Thyroid gland (tissue), 4 donors: ENCODE data around the gene KRTAP19-4. TPM values are rescaled to one million over a fixed set of nuclear protein-coding genes. Genes with fewer than 3 reads are reported as not detected.

Experiments used
- DNase-seq, 2 donors: peaks; one replicate each; pipeline ENCODE4 v3.0.0-alpha.2; 2019
- H3K27ac ChIP-seq, 3 donors: fragments of 200-600 bp; sonication (generic); 1 replicate in 2 of 3; 2 replicates in 1 of 3; pipeline ENCODE4 v1.5.1; 2016 to 2019; ENCODE audit warnings: mild to moderate bottlenecking in 1 of 3, moderate library complexity in 1 of 3
- H3K27me3 ChIP-seq: fragments of 200-600 bp; sonication (generic); one replicate; pipeline ENCODE4 v1.5.1; 2019
- H3K36me3 ChIP-seq, 2 donors: fragments of 200-600 bp; sonication (generic); one replicate each; pipeline ENCODE4 v1.5.1; 2016 to 2019
- H3K4me1 ChIP-seq, 2 donors: fragments of 200-600 bp; sonication (generic); one replicate each; pipeline ENCODE4 v1.5.1; 2017 to 2019
- H3K4me3 ChIP-seq, 3 donors: fragments of 200-600 bp; sonication (generic); replicated peaks in 1 of 3; 1 replicate in 2 of 3; 2 replicates in 1 of 3; pipeline ENCODE4 v1.5.1; 2016; ENCODE audit warnings: mild to moderate bottlenecking in 1 of 3
- H3K9me3 ChIP-seq: fragments of 200-600 bp; sonication (generic); one replicate; pipeline ENCODE4 v1.5.1; 2017
- CTCF ChIP-seq, 6 experiments: fragments of 200-600 bp in 3 of 6; fragments of 450-650 bp in 3 of 6; sonication (generic) in 3 of 6; IDR thresholded peaks; one replicate each; pipeline ENCODE4 v1.5.1; 2016 to 2019; ENCODE audit warnings: antibody characterized with exemption in 6 of 6, mild to moderate bottlenecking in 2 of 6, inconsistent platforms in 1 of 6, moderate library complexity in 1 of 6
- POLR2A ChIP-seq, 2 donors: fragments of 450-650 bp; IDR thresholded peaks; one replicate each; pipeline ENCODE4 v1.6.1; 2017; ENCODE audit warnings: antibody characterized with exemption in 2 of 2, mild to moderate bottlenecking in 2 of 2, moderate library complexity in 1 of 2
- WGBS, 2 donors: methylation state at CpG; one replicate each; pipeline ENCODE4 v1.1.5; 2017; 5-methylcytosine and 5-hydroxymethylcytosine counted together
- intact Hi-C: fragments of 100-400 bp; cut with DNase I; formaldehyde crosslinking; loops from one replicate; pipeline ENCODE4 v1.15.1; 2023
- small RNA-seq: library from RNA; depleted of rRNA; stranded (forward); fragments of <200 nt; gene quantifications from one replicate; pipeline ENCODE3, GENCODE V24; 2016
- total RNA-seq, 4 donors: library from RNA; depleted of rRNA; stranded (reverse); fragments of >200 nt; gene quantifications; one replicate each; pipeline ENCODE4 v1.2.3, GENCODE V29; 2016

The KRTAP19-4 gene
- total RNA-seq, 4 donors from 2014 or later: not detected

- no peaks in the 10 kb centered on the region for H3K27me3 ChIP-seq
- TF ChIP-seq POLR2A (IDR thresholded peaks at IDR 0.05) (no peak), CTCF (IDR thresholded peaks at IDR 0.05) (peak in 1 of 6 experiments; percentile 51)
- WGBS, 2 donors: 34 to 39% methylated on average over 3 of the region's 3 CpGs
- H3K4me3 ChIP-seq: no peak overlapping the region
- H3K36me3 ChIP-seq: no peaks in the 10 kb centered on the region
- intact Hi-C loops: no loop called here
- no peak for DNase-seq
- H3K27ac ChIP-seq: no peak overlapping the region
- no peaks in the 10 kb centered on the region for H3K9me3 ChIP-seq
- no peaks in the 10 kb centered on the region for H3K4me1 ChIP-seq
These were observed 33.3 kb downstream of the KRTAP19-4 start for GRCh38 chr21:30463713-30464112.

GRCh38 chr21:30448514-30448913 is 48.5 kb downstream of the KRTAP19-4 start:
- 92 to 93% methylated on average over 3 of the region's 3 CpGs for WGBS, 2 donors
- no peak for TF ChIP-seq POLR2A (IDR thresholded peaks at IDR 0.05)
- no peak for TF ChIP-seq CTCF (IDR thresholded peaks at IDR 0.05)
- H3K4me1 ChIP-seq: no peaks in the 10 kb centered on the region
- no peak overlapping the region for H3K27ac ChIP-seq
- intact Hi-C loops: no loop called here
- H3K27me3 ChIP-seq: no peaks in the 10 kb centered on the region
- no peak overlapping the region for H3K4me3 ChIP-seq
- H3K36me3 ChIP-seq: no peaks in the 10 kb centered on the region
- no peaks in the 10 kb centered on the region for H3K9me3 ChIP-seq
- no peak for DNase-seq

GRCh38 chr21:30447056-30447455 is 49.9 kb downstream of the KRTAP19-4 start:
- TF ChIP-seq POLR2A (IDR thresholded peaks at IDR 0.05) (no peak), CTCF (IDR thresholded peaks at IDR 0.05) (no peak)
- no peak for DNase-seq
- Histone ChIP-seq H3K9me3 (no peaks in the 10 kb centered on the region), H3K4me1 (no peaks in the 10 kb centered on the region), H3K4me3 (no peak overlapping the region), H3K27ac (no peak overlapping the region), H3K27me3 (no peaks in the 10 kb centered on the region), H3K36me3 (no peaks in the 10 kb centered on the region)
- 43 to 44% methylated on average over 4 of the region's 4 CpGs for WGBS, 2 donors
- intact Hi-C loops: no loop called here

Small RNAs within 50 kb of the gene (small RNA-seq; reads per million reads assigned to genes)
- not detected for gene AP000567.1
- gene KRTAP19-10P: not detected
- not detected for gene KRTAP19-11P
- not detected for gene KRTAP19-9P

Other genes starting within 250 kb of the KRTAP19-4 start
- not detected for gene KRTAP24-1, start 214.2 kb downstream of the KRTAP19-4 start, total RNA-seq
- gene KRTAP25-1, start 207.7 kb downstream of the KRTAP19-4 start, total RNA-seq: not detected
- gene KRTAP26-1, start 176.8 kb downstream of the KRTAP19-4 start, total RNA-seq: not detected
- not detected for gene KRTAP27-1, start 159.5 kb downstream of the KRTAP19-4 start, total RNA-seq
- not detected for gene KRTAP23-1, start 148.6 kb downstream of the KRTAP19-4 start, total RNA-seq
- not detected for gene KRTAP13-2, start 124.9 kb downstream of the KRTAP19-4 start, total RNA-seq
- not detected for gene KRTAP13-1, start 101.1 kb downstream of the KRTAP19-4 start, total RNA-seq
- gene KRTAP13-3, start 71.2 kb downstream of the KRTAP19-4 start, total RNA-seq: not detected
- gene KRTAP13-4, start 66.9 kb downstream of the KRTAP19-4 start, total RNA-seq: not detected
- not detected for gene KRTAP15-1, start 56.9 kb downstream of the KRTAP19-4 start, total RNA-seq
- not detected for gene KRTAP19-1, start 16.8 kb downstream of the KRTAP19-4 start, total RNA-seq
- not detected for gene KRTAP19-2, start 9.7 kb downstream of the KRTAP19-4 start, total RNA-seq
- not detected for gene KRTAP19-3, start 5.2 kb downstream of the KRTAP19-4 start, total RNA-seq
- gene KRTAP19-5, start 5.0 kb upstream of the KRTAP19-4 start, total RNA-seq: not detected
- not detected for gene KRTAP19-6, start 44.7 kb upstream of the KRTAP19-4 start, total RNA-seq
- not detected for gene KRTAP19-7, start 64.1 kb upstream of the KRTAP19-4 start, total RNA-seq
- gene KRTAP22-2, start 93.2 kb upstream of the KRTAP19-4 start, total RNA-seq: not detected
- gene KRTAP6-3, start 95.3 kb upstream of the KRTAP19-4 start, total RNA-seq: not detected
- gene KRTAP6-2, start 101.7 kb upstream of the KRTAP19-4 start, total RNA-seq: not detected
- not detected for gene KRTAP22-1, start 103.9 kb upstream of the KRTAP19-4 start, total RNA-seq
- not detected for gene KRTAP6-1, start 116.8 kb upstream of the KRTAP19-4 start, total RNA-seq
- gene KRTAP20-1, start 119.3 kb upstream of the KRTAP19-4 start, total RNA-seq: not detected
- gene KRTAP20-4, start 123.5 kb upstream of the KRTAP19-4 start, total RNA-seq: not detected
- gene KRTAP20-2, start 138.0 kb upstream of the KRTAP19-4 start, total RNA-seq: not detected
- gene KRTAP20-3, start 145.7 kb upstream of the KRTAP19-4 start, total RNA-seq: not detected
- not detected for gene KRTAP21-3, start 221.6 kb upstream of the KRTAP19-4 start, total RNA-seq